HG03108 (cell line): ENCODE data around the gene ZNF804A.
A peak's percentile ranks its signal among the peaks of the same experiment; 100 is the strongest.

Source experiments
- ATAC-seq: cut with Tn5 transposase; IDR thresholded peaks from one replicate; pipeline ENCODE4 v1.9.1; 2021; ENCODE audit warnings: moderate library complexity; ENCODE audit not compliant: unreplicated experiment

The ZNF804A gene

DNA sequence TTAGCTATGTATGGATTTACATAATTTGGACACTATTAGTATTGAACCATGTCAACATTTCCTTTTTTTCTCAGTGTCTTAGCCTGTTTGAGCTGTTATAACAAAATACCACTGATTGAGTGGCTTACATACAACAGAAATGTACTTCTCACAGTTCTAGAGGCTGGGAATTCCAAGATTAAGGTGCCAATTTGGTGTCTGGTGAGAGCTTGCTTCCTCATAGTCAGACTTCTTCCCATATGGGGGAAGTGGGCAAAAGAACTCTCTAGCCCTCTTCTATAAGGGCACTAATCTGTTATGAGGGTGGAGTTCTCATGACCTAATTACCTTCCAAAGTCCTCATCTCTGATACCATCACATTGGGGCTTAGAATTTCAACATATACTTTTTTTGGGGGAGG, 12.6 kb downstream of the ZNF804A start:
- no peak for ATAC-seq

GRCh38 chr2:184611361-184612085, 13.2 kb downstream of the ZNF804A start:
- no peak for ATAC-seq

DNA sequence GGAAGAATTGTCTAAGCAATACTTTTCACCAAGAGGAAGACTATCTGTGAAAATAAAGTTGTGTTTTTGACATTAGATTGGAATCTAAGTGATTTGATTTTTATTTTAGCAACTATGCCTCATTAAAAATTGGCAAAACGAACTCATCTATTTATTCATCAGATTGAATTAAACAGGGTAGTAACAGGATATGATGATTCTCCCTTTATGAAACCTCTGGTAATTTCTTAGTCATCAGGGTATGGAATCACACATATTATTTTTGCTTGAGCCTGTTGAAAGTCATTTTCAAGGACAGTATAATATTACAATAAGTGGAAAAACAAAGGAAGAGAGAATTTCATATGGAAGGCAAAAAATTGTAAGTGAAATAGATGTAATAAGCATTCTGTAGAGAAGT, 22.0 kb downstream of the ZNF804A start:
- no peak for ATAC-seq

- no peak for ATAC-seq
Observed at GRCh38 chr2:184624311-184624710, 26.0 kb downstream of the ZNF804A start.

DNA sequence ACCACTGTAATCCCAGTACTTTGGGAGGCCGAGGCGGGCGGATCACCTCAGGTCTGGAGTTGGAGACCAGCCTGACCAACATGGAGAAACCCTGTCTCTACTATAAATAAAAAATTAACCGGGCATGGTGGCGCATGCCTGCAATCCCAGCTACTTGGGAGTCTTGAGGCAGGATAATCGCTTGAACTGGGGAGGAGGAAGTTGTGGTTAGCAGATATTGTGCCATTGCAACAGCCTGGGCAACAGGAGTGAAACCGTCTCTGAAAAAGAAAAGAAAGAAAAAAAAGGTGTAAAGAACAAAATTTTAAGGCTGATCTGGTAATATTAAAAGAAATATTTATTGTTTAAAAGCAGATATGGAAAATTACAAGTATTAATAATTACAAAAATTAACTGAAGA, 29.7 kb downstream of the ZNF804A start:
- no peak for ATAC-seq

DNA sequence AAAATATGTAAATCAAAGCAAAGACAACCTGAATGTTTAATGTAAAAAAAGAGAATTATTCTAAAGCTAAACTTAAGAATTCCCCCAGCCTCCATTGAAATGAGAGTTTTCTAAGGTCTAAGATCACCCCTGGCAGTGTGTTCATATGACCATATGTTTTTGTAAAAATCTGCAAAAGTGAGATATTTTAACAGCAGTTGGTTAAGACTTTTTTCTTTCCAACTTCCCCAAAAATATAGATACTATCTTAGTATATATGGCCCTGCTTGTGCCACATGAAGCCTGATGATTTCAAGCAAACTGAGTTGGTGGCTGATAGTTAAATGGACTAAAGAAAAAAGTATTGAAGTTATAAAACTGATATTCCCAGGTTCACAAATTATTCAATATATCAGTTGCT, 35.4 kb downstream of the ZNF804A start:
- no peak for ATAC-seq

- ATAC-seq = no peak
Observed at GRCh38 chr2:184637781-184638180, 39.5 kb downstream of the ZNF804A start.

- ATAC-seq = no peak
Observed at GRCh38 chr2:184644685-184645084, 46.4 kb downstream of the ZNF804A start.

DNA sequence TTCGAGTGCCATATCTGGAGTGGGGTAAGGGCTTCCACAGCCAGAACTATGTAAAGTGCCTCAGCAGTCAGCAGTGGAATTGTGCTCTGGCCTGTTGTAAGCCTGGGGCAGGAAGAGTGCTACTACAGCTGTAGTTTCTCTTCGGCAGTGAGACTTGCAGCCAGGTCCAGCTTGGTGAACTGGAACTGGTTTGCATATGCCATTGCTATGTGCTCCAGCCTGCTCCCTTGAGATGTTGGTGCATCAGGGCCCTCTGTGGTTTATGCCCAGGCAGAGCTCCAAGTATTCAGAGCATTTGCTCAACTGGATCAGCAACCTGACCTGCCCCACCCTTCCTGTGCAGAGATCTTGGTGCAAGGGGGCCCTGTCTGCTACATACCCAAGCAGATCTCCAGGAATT, 47.8 kb downstream of the ZNF804A start:
- peak; percentile 85 for ATAC-seq

- no peak for ATAC-seq
Observed at GRCh38 chr2:184646593-184646992, 48.3 kb downstream of the ZNF804A start.

GRCh38 chr2:184654945-184655344, 56.6 kb downstream of the ZNF804A start:
- ATAC-seq = no peak

- no peak for ATAC-seq
Observed at GRCh38 chr2:184677171-184677570, 78.8 kb downstream of the ZNF804A start.

GRCh38 chr2:184679219-184680018, 81.1 kb downstream of the ZNF804A start:
- no peak for ATAC-seq

DNA sequence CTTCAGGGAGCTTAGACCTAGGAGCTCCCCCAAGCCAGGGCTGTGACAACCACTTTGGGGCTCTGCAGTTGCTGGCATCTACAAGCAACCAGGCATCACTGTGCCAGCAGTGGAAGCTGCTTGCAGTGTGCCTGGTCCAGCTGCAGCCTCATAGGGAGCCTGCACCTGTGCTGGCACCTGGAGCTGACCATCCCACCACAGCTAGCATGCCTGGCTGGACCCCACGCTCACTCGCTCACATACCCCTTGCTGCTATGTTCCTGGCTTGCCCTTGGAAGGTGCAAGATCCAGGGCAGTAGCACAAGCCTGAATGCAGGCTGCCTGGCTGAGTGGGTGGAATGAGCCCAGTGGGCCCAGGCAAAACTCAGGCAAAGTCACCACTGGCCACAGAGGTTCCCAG, 82.5 kb downstream of the ZNF804A start:
- ATAC-seq = no peak

DNA sequence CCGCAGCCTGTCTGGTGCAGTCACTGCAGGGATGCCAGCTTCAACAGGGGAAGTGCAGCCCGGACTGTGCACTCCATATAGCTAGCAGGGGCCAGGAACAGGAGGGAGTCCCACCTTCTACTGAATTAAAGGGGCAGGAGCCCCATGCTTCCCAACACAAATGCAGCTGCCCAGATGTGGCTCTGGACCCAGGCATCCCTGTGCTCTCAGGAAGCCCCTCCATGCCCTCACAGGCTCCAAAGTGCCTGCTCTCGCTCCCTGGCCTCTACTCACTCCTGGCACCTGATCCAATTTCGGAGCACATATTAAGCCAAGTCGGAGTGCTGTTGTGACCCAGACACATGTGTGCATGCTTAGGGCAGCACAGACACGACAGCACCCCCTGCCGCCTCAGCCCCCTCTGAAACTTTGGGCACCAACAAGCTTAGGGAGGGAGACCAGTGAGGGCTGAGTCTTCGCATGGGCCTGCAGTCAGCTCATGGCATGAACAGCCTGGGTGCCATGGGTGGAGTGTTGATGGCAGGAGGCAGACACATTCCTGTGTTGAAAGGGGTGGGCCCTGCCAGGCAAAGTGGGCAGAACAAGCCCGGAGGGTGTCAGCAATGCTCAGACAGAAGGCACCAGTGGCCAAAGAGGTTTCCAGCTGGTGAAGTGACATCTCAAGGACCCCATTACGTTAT, 83.5 kb downstream of the ZNF804A start:
- ATAC-seq = no peak

DNA sequence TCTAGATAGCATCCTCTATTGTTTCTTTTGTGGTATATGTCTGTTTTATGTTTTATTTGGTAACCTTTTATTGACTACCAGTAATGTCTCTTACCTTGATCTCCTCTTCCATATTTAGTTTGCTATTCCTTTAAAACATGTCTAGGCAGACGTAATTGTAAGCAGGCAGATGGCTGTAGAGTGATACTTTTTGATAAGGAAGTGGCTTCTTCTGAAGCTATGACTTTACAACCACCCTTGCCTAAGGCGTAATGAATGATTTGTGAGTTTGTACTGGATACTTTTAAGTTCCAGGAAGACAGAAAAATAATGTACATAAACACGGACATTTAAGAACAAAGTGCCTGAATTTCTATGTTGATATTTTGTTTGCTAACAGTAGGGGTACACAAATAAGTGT, 85.6 kb downstream of the ZNF804A start:
- ATAC-seq = no peak

DNA sequence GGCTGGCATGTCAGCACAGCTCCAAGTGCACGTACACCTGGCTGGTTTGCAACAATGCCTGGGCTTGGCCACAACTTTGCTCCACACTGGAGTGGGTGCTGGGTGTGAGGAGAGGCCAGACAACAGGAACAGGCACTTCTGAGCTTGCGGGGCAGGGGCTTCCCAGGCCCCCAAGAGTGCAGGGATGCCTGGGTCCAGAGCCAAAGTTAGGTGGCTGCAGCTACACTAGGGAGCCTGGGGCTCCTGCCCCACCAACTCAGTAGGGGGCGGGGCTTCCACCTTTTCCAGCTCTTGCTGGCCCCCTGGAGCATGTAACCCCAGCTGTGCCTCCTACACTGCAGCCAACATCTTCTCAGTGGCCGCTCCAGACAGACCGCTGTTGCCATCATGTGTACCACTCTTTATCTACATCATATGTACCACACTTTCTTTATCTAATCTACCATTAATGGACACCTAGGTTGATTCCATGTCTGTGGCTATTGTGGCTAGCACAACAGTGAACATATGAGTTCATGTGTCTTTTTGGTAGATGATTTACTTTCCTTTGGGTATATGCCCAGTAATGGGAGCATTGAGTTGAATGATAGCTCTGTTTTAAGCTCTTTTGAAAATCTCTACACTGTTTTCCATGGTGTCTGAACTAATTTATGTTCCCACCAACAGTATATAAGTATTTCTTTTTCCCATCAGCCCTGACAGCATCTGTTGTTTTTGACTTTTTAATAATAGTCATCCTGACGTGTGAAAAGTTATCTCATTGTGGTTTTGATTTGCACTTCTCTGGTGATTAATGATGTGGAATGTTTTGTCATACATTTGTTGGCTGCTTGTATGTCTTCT, 87.9 kb downstream of the ZNF804A start:
- no peak for ATAC-seq

DNA sequence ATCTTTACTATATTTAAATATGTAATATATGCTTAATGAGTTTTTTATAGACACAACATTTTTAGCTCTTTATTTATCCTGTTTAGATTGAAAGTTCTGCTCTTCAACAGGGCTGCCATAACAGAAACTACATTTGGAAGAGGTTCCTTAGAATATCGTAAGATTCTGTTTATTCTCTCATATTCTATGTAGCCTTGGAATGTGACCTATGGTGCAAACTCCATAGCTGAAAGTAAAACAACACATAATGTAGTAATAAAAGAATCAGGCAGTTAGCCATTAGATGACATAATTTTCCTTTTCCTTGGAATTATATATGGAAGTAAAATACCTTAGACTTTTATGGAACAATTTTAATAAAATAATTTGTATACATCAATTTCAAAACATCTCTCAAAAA, 91.3 kb downstream of the ZNF804A start:
- no peak for ATAC-seq

DNA sequence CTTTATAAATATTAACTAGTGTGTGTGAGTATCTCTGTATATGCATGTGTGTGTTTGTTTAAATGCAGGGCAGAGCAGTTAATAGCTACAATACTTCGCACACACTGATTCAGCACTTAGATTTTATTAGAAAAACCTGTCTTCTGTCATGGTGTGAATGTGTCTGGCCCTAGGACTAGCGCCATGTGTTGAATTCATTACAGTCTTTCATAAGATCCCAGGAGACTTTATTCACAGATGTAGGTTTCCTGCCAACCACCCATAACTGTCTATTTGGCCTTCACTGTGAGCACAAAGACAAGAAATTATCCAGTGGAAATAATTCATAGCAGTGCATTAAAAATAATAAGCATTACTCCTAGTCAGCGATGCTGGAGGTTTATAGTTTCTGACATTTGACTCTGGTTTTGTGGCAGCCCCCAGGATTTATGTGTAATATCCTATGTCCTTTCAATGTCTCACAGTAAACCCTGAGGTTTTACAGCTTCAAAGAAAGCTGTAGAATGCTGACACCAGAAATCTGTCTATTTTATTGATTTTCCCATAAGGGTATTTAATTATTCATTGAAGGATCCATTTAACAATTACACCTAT, 93.9 kb downstream of the ZNF804A start:
- no peak for ATAC-seq

DNA sequence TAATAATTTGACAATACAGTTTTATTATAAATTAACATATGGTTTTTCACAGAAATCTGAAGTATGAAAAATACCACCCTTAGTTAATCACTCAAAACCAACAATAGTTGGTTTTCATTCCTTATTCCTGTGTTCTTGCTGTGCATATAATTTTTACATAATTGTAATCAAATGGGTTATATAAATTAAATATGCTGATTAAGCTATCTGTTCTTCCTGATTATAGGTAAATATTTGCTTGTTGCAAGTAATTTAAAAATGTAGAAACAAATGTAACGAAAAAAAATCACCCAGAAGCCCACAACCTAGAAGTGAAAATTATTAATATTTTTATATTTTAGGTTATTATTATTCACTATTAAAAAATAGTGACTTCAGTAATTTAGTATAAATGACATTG, 98.3 kb downstream of the ZNF804A start:
- no peak for ATAC-seq

DNA sequence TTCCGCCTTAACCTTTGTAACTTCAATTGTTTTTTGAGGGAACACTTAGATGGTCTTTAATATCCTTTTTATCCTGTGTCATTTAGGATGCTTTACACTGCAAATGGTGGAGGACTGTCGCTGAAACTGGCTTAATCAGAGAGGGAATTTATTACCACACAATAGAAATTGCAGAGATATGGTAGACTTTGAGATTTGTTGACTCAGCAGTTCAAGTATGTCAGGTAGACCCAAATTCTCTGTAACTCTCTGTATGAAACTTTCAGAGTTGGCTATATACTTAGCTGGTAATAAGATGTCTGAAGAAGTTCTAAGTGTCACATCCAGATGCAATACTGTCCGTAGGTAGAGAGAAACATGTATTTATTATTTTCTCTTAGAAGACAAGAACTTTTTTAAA, 100.1 kb downstream of the ZNF804A start:
- ATAC-seq = no peak
